ENCODE data around the gene DHRS4L2. TPM values are rescaled to one million over a fixed set of nuclear protein-coding genes. Genes with fewer than 3 reads are reported as not detected.
"Not testable (repeated sequence)": the region's sequence is repeated elsewhere in the genome, so short reads cannot be mapped to it uniquely, and the experiment has no call there.

Gene DHRS4L2
- total and polyA plus RNA-seq, 2 donors from 2014 or later, result 20.7 to 463 TPM

DNA sequence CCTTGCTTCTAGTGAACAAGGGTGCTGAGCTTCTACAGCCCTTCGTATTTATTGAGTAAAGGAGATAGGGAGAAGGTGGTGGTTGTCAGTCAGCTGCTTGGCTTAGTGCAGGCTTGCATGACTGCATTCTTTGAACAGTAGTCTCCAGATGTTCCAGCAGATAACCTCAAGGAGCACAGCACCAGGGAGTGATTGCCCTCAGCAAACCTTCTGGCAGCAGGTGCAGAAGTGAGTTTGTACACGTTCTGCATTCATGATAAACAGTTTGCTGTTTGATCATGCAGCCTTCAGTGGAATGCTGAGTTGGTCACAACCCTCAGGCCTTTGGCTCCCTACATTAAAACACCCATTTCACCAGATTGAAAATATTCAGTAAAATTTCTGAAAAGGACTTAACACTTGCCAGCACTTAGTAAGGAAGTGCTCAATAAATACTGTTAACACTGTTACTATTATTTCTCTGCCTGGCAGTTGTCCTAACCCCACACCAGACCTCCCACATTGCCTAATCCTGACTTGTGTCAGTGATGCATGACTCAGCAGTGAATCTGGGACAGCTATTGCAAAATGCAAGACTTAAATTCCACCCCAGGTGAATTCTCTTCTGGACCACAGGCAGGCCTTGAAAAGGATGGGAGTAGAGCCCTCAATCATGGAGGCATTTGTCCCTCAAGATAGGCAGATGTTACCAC, 44.1 kb downstream of the DHRS4L2 start:
- no peaks in the 10 kb centered on the region for H3K36me3 ChIP-seq (ENCODE audit: control insufficient read depth in 2 of 3, insufficient read depth in 3 of 3, low read length in 3 of 3)
- H3K9ac ChIP-seq (ENCODE audit: low read length in 3 of 3), result no peak overlapping the region
- H3K4me3 ChIP-seq (ENCODE audit: low read length in 3 of 3), result no peak overlapping the region
- peaks cover 0 to 7% (median 3%) of the 10 kb centered on the region in 3 donors for H3K4me1 ChIP-seq (ENCODE audit: control insufficient read depth in 2 of 3, insufficient read depth in 2 of 3, low read depth in 1 of 3, low read length in 3 of 3)
- FAIRE-seq (no peak), DNase-seq (no peak)
- peaks cover 0 to 6% (median 0%) of the 10 kb centered on the region in 3 donors for H3K9me3 ChIP-seq (ENCODE audit: control insufficient read depth in 2 of 3, insufficient read depth in 1 of 3, low read length in 3 of 3)
- intact Hi-C loops (cut with DNase I), result no loop called here
- H3K27me3 ChIP-seq (ENCODE audit: control insufficient read depth, insufficient read depth, low read length), result no peaks in the 10 kb centered on the region
- H3K27ac ChIP-seq (ENCODE audit: low read depth in 2 of 2, low read length in 2 of 2), result no peak overlapping the region
- TF ChIP-seq, protein P1, sequence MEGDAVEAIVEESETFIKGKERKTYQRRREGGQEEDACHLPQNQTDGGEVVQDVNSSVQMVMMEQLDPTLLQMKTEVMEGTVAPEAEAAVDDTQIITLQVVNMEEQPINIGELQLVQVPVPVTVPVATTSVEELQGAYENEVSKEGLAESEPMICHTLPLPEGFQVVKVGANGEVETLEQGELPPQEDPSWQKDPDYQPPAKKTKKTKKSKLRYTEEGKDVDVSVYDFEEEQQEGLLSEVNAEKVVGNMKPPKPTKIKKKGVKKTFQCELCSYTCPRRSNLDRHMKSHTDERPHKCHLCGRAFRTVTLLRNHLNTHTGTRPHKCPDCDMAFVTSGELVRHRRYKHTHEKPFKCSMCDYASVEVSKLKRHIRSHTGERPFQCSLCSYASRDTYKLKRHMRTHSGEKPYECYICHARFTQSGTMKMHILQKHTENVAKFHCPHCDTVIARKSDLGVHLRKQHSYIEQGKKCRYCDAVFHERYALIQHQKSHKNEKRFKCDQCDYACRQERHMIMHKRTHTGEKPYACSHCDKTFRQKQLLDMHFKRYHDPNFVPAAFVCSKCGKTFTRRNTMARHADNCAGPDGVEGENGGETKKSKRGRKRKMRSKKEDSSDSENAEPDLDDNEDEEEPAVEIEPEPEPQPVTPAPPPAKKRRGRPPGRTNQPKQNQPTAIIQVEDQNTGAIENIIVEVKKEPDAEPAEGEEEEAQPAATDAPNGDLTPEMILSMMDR (IDR thresholded peaks at IDR 0.05; ENCODE audit: borderline replicate concordance, extremely low read depth, insufficient read depth), result no peak

DNA sequence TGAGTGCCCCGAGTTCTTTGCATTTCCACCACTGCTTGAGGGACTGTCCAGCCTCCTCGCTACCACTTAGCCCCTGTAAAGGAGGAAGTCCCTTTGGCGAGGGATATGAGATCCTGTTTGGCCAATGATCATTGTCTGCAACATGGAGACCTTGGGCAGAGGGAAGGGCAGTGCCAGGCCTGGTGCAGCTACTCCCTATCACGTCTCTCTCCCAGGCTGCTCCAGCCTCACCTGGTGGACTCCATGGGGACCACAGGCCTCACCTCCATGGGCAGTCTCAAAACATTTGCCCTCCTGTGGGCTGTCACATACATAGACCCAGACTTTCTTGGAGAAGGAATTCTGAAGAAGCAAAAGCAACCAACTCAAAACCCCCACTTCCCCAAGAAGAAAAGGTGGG, 47.0 kb downstream of the DHRS4L2 start:
- peak overlapping the region; percentile 90 to 92 for H3K27ac ChIP-seq (ENCODE audit: low read depth in 2 of 2, low read length in 2 of 2)
- H3K27me3 ChIP-seq (ENCODE audit: control insufficient read depth, insufficient read depth, low read length); H3K36me3 ChIP-seq (ENCODE audit: control insufficient read depth in 2 of 3, insufficient read depth in 3 of 3, low read length in 3 of 3); intact Hi-C loops (cut with DNase I); H3K9me3 ChIP-seq (ENCODE audit: control insufficient read depth in 2 of 3, insufficient read depth in 1 of 3, low read length in 3 of 3); H3K4me1 ChIP-seq (ENCODE audit: control insufficient read depth in 2 of 3, insufficient read depth in 2 of 3, low read depth in 1 of 3, low read length in 3 of 3); FAIRE-seq; H3K9ac ChIP-seq (ENCODE audit: low read length in 3 of 3): not testable (repeated sequence)
- peak in 1 of 5 donors; percentile 10 for DNase-seq
- peak overlapping the region in 1 of 3 donors; percentile 73 for H3K4me3 ChIP-seq (ENCODE audit: low read length in 3 of 3)

DNA sequence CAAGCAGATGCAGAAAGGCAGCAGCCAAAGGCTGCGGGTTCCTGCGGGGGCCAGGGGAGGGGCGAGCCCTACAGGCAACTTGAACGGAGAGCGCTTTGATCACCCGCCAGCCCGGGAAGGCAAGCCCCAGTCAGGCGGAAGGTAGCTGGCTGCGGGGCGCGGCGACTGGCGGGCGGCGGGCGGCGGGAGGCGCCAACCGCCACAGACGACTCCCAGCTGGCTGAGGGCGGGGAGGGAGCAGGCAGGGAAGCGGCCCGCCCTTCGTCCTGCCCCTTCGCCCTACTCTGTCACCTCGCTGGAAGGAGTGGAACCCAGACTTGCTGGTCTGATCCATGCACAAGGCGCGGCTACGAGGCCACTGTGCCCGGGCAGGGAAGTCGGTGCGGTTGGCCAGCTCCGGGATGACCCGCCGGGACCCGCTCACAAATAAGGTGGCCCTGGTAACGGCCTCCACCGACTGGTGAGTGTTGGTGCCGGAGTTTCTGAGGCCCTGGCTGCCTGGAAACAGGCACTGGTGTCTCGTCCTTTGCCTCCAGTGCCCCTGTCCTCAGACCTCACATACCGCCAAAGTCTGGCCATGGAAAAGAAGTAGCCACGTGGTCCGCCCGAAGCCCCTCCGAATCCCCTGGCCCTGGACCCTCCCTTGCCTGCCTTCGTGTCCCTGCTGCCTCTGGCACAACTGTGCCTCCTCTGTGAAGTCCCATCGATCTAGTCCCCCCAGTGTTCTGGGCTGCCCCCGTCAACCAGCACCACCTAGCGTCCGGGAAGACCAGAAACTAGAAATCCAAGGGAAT, 47.6 kb downstream of the DHRS4L2 start:
- no peaks in the 10 kb centered on the region for H3K36me3 ChIP-seq (ENCODE audit: control insufficient read depth in 2 of 3, insufficient read depth in 3 of 3, low read length in 3 of 3)
- TF ChIP-seq, protein P1 (IDR thresholded peaks at IDR 0.05; ENCODE audit: borderline replicate concordance, extremely low read depth, insufficient read depth), result peak; percentile 55
- FAIRE-seq (no peak), DNase-seq (peak; percentile 87 to 93 (median 88))
- no peaks in the 10 kb centered on the region for H3K27me3 ChIP-seq (ENCODE audit: control insufficient read depth, insufficient read depth, low read length)
- peaks cover 0 to 6% (median 0%) of the 10 kb centered on the region in 3 donors for H3K9me3 ChIP-seq (ENCODE audit: control insufficient read depth in 2 of 3, insufficient read depth in 1 of 3, low read length in 3 of 3)
- peak overlapping the region; percentile 61 to 87 (median 73) for H3K4me3 ChIP-seq (ENCODE audit: low read length in 3 of 3)
- peak overlapping the region; percentile 90 to 92 for H3K27ac ChIP-seq (ENCODE audit: low read depth in 2 of 2, low read length in 2 of 2)
- peaks cover 0 to 9% (median 7%) of the 10 kb centered on the region in 3 donors for H3K4me1 ChIP-seq (ENCODE audit: control insufficient read depth in 2 of 3, insufficient read depth in 2 of 3, low read depth in 1 of 3, low read length in 3 of 3)
- intact Hi-C loops (cut with DNase I), result no loop called here
- peak overlapping the region; percentile 52 to 85 (median 75) for H3K9ac ChIP-seq (ENCODE audit: low read length in 3 of 3)

DNA sequence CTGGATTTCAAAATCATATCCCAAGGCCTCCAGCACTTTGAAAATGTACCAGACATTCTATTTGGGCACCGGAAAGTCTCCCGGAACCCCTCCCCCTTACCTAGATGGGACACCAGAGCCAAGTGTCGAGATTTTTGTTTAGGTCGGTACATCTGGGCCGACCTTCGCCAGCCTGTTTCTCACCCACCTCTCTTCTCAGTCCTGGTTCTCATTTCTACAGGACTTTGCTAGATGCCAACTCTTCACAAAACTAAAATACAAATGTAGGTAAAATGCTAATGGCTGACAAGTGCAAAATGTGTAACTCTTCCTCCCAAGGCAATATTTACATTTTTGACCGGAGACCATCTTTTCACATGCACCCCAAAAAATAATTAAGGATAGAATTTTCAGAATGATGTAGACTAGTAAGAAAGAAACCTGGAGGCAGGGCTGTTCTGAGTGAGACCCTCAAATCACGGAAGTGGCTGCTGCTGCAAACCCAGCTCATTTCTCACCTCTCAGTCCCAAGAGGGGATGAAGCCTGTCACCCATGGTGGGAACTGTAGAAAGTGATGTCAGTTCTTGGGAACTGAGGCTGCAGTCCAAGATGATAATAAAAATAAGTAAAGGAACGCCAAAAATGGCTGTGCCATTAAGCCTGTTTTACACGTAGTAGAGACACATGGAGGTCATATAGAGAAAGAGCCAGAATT, 48.4 kb downstream of the DHRS4L2 start:
- Histone ChIP-seq H3K27ac (ENCODE audit: low read depth in 2 of 2, low read length in 2 of 2) (peak overlapping the region; percentile 90 to 92), H3K4me3 (ENCODE audit: low read length in 3 of 3) (peak overlapping the region in 2 of 3 donors; percentile 73 to 87), H3K9ac (ENCODE audit: low read length in 3 of 3) (peak overlapping the region in 2 of 3 donors; percentile 75 to 85)
- H3K4me1 ChIP-seq (ENCODE audit: control insufficient read depth in 2 of 3, insufficient read depth in 2 of 3, low read depth in 1 of 3, low read length in 3 of 3); H3K36me3 ChIP-seq (ENCODE audit: control insufficient read depth in 2 of 3, insufficient read depth in 3 of 3, low read length in 3 of 3); intact Hi-C loops (cut with DNase I); FAIRE-seq; H3K27me3 ChIP-seq (ENCODE audit: control insufficient read depth, insufficient read depth, low read length); DNase-seq; H3K9me3 ChIP-seq (ENCODE audit: control insufficient read depth in 2 of 3, insufficient read depth in 1 of 3, low read length in 3 of 3): not testable (repeated sequence)
